Frontal cortex (tissue), 4 donors: Measurements from ENCODE around the gene NECTIN4. TPM values are rescaled to one million over a fixed set of nuclear protein-coding genes. Genes with fewer than 3 reads are reported as not detected.

Source experiments
- DNase-seq, 2 donors: peaks; one replicate each; pipeline ENCODE4 v3.0.0; 2012; ENCODE audit warnings: low spot score in 2 of 2
- FAIRE-seq: peaks from 2 replicates; lab custom pipeline; 2012; peaks lifted over from hg19 to GRCh38; lab: Jason Lieb, UNC
- total RNA-seq: library from RNA; depleted of rRNA; stranded (reverse); fragments of >200 nt; gene quantifications from one replicate; pipeline ENCODE4 v1.2.3, GENCODE V29; 2014
- donor health status: control.
- donor health status: control.
- donor health status: control.

The NECTIN4 gene
- total RNA-seq, 1 donor from 2014 or later = not detected

DNA sequence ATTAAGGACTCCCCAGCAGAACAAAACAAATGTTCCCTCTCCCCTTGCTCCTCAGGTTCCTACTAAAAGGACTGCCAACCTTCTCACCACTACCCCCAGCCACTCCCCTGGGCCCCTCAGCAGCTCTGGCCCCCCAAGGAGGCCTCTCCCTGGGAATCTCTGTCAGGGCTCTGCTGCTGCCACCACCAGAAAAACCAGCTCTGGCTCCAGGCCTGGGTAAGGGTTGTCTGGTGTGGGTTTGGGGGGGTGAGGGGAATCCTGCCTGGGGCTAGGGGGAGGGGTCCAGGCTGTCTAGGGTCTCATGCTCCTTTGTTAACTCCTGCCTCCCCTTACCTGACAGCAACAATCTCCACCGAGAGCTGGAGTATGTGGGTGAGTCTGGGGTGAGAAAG, 4.8 kb downstream of the NECTIN4 start:
- DNase-seq = no peak
- no peak for FAIRE-seq

DNA sequence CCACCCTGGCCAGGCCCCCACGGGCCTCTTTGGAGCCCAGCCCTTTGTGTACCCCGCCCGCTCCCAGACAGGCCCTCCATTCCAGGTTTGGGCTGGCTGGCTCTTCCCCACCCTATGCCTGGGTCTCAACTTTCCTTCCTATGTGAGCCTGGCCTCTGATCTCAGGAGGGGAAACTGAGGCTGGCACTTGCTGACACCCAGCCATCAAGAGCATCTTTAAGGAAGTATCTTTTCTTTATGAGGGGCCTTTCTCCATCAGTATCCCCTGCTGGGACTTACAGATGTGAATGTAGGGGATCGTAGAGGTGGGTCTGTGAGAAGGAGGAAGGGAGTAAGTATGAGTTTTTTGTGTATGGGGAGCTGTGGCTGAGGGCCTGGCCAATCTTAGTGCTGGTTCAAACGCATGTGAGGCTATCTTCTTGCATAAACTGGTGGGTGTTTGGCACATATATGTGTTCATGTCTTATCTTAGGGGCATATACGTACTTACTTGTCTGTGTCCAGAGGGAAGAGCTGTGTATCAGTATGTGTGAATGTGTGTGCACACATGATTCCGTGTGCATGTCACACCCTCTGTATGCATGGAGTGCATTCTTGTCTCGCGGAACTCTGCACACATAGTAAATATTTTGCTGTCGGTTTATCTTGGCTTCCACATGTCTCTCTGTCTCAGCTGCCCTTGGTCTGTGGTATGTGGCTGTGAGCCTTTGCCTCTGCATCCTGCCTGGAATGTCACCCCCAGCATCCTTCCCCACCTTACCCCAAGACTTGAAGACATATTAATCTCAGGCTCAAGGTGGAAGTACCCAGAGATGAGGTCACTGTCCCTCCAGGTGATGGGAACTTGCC, 5.4 kb downstream of the NECTIN4 start:
- FAIRE-seq (no peak), DNase-seq (no peak)

DNA sequence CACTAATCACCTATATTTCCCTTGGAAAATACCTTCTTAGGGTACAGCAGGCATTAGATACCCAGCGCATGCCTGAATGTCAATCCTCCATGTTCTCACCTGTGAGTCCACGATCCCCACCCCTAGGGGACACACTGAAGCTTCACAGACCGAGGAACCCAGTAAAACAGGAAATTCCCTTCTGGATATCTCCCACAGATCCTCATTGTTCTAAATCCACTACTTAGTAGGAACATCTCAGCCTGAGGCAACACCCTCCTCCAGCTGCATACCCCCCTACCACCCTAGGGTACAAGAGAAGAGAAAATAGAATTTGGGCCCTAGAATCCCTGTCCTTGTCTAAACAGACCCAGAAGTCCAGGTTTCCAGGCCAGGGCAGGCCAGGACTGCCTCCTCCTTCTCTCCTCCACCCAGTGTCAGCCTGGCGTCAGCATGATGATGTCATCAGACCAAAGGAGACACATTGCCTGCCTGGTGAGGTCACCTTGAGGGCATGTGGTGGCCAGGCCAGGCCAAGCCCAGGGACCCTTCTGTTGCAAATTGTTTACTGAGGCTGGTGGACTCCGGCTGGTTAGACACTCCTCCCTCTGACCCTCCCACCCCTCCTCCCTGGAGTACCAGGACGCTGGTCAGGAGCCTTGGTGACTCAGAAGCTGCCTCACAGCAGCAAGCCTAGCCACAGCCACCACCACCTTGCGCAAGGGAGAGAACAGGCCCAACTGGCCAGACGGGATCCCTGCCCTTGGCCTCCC, 6.2 kb downstream of the NECTIN4 start:
- FAIRE-seq (no peak), DNase-seq (no peak)

DNA sequence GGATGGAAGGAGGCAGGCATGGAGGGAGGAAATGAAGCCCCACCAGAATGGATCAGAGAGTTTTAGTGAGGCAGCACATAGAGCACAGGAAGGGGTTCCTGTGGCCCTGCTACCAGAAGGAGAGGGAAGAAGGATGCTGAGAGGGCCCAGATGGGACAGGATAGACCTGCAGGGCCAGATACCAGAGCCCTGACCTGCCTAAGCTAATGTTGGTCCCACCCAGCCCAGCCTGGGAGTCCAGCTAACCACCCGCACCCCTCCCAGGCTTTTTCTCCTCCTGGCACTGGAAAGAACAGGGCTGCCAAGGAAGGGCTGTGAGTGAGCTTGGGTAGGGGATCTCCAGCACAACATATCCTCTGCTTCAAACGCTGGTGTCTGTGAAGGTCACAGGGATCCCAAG, 6.9 kb downstream of the NECTIN4 start:
- DNase-seq (no peak), FAIRE-seq (no peak)

DNA sequence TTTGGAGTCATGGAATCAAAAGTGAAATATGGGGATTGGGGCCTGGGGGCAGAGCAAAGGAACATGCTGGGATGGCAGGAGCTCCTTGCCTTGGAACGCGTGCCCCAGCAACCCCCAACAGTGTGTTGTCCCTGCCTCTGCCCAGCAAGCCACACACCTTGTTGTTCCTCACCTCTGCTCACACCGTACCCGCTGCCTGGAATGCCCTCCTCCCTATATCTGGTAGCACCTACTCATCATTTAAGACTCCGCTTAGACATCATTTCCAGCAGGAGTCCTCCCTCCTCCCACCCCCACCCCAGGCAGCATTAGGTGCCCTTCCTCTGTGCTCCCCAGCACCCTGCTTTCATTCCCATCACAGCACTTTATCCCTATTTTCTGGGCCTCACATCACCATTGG, 7.8 kb downstream of the NECTIN4 start:
- DNase-seq = no peak
- FAIRE-seq = no peak

DNA sequence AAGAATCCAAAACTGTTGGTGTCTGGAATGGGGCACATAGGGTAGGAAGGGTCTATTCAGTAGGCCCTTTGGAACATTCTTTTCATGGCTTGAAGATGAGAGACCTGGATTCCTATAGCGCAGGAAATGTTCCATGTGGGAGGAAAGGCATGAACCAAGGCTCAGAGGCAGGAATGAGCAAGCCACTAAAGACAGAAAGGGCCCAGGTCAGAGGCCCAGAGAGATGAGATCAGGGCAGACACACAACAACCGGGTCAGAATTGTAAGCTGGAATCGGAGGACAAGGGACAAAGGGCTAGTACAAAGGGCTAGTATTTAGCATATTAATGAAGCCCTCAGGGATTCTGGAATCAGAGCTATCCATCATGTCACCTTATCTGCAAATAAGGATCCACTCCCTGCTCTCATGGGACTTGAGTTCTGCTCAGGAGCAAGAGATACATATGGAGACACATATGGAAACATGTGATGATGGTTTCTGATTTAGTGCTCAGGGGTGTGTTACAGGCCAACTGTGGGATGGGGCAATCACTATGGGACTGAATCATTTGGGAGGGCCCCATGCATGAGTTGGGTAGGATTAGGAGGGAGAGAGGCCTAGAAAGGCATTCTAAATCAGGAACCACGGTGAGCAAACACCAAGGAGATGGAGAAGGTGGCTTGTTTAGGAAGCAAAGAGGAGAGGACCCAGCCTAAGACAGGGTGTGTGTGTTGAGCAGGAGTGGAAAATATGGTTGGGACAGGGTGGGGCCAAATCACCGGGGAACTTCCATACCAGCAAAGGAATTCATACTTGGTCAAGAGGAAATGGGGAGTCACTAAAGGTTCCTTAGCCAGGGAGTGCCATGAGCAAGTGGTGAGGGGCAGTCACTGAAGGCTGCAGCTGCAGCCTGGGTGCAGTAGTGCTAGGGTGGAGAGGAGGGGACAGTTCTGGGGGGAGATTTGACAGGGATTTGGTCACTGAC, 8.6 kb downstream of the NECTIN4 start:
- no peak for FAIRE-seq
- DNase-seq = no peak

DNA sequence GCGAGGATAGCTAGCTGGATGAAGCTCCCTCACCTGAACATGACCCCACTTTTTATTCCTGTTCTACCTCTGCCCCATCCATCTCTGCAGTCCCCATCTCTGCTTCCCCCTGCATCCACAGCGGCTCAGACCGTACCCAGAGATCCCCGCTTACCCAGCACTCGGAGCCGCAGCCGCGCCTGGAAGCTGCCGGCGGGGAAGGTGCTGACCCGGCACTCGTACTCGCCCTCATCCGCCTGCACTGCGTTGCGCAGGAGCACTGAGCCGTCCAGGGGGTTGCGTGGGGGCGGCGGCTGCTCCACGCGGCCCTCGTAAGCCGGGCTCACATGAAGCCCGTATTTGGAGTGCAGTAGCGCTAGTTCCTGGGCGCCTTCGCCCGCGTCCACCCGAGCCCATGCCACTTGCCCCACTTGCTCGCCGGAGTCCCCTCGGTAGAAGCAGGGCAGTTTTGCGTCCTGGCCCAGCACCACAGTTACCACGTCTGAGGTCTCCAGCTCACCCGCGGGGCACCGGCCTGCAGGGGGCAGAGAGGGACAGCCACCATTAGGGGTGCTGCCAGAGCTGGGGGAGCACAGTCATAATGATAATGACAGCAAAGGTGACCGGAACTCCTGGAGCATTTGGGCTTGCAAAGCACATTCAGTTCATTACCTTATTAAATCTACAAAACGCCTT, 9.8 kb downstream of the NECTIN4 start:
- DNase-seq (no peak), FAIRE-seq (no peak)

DNA sequence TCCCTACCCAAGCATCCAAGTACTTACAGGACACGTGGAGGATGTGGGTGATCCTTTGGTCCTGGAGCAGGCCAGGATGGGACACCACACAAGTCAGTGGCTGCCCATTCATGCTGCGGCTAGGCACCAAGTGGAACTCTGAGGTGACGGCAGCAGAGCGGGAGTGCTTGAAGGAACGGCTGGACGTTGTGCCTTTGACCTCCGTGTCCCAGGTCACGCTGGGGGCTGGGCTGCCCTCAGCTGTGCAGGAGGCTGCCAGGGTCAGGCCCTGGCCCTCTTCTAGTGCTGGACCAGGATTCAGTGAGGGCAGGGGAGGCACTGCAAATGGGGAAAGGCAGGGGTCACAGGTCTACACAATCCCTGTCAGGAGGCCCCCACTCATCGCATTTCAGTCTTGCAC, 11.9 kb downstream of the NECTIN4 start:
- no peak for DNase-seq
- no peak for FAIRE-seq

DNA sequence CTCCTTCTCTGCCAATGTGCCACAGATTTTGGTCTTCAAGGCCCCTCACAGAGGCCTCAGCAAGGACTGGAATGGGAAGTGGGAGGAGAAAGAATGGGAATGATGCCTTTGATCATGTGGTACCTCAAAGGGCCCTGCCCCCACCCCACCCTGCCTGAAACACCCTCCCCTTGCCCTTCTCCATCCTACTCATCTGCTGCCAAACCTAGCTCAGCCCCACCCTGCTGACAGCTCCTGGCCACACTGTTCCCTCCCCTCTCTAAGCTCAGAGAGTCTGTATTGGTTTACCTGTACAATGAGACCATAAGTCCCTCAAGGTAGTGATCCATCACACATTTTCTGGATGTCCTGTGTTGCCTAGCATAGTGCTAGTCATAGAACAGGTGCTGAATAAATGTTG, 12.9 kb downstream of the NECTIN4 start:
- FAIRE-seq (no peak), DNase-seq (no peak)

DNA sequence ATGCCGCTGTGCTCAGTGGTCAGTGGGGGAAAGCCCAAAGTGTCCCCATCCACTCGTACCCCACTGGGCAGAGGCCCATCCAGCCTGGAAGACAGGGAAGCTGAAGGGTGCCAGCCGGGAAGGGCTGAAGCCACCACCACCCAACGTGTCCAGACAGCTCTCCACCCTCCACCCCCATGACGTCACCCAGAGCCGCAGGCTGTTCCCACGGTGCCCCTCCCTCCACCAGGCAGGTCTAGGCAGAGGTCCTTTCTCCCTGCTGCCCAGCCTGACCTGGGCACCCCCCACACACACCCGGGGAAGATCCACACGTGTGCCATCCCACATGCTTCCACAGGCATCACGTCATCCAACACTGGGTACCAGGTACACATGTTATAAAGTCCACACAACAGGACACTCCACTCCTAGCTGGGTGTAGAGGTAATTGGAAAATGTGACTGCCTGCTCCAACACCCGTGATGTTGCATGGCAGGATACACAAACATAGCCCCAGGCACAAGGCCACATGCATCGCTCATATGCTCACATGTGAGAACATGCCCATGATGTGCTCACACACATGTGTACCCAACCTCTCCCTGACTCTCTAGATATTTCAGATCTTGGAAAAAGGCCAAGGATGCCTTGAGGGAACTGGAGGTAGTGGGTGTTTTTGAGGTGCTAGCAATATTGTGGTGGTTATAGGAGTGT, 14.5 kb downstream of the NECTIN4 start:
- no peak for DNase-seq
- FAIRE-seq = no peak

DNA sequence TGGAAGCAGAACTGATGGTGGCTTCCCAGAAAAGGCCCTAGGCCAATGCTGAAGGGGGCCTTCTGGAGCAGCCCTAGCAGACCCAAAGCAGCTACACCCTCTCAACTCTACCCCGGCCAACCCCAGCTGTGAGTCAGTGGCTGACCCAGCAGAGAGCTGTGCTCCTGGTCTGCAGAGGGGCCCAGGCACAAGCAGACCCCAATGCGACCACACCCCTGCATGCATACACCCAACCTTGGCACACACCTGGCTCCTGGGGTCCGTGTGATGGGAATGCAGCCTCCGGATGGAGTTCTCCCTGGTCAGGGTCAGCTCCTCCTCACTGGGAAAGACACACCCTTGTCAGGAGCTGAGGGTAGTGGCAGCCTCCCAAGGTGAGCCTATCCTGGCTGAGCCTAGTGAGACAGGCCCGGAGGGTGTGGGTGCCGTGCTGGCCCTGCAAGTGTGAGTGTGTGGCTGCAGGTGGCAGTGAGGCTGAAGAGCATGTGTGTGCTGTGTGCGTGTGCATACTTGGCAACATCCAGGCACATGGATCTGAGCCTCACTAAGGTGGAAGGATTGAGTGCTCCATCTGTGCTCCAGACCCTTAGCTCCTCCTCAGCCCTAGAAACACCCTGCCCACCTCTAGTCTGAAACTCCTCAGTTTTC, 15.8 kb downstream of the NECTIN4 start:
- DNase-seq (no peak), FAIRE-seq (no peak)

DNA sequence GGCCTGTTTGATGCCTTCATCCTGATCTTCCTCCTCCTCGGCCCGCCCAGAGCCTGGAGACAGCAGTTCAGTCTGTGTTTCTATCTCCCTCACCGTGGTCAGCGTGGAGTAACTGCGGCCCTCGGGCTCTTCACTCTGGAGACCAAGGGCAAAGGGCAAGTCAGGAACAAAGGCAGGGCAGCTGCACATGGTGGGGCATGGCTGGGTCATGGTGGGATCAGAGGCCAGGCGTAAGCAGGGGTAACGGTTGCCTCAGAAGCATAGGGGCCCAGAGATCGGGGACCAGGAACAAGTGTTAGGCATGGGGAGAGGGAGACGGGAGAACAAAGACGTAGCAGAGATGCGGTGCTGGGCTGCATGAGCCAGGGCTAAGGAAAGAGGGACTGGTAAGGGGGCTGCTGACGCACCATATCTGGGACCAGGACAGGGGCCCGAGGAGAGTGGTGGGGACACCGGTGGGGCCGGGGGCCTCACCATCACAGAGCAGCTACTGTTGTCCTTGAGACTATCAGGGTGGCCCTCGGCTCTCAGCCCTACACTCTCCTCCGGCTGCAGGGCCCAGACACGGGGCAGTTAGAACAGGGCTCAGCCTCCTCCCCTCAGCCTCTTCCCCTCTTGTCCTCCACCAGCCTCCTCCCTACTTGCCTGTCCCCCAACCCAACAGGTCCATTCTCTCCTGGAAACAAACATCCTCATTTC, 16.5 kb downstream of the NECTIN4 start:
- FAIRE-seq (no peak), DNase-seq (no peak)

DNA sequence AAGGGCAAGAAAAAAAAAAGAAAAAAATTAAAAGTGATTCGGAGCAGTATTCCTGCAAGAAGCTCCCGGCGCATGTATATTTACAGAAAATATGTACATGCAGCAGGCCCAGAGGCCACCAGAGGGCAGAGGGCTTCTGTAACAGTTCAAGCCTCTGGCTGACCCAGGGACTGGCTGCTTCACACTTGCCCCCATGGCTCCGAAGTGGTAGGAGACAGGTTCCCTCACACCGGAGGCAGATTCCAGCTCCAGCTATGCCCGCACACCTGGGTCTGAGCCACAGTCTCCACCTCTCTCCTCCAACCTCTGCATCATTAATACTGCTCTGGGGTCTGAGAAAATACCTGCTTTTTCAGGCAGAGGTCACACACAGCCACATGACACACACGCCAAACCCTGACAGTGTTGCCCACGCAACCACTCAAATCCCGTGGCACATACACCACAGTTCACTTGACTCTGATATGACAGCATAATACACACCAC, 17.4 kb downstream of the NECTIN4 start:
- DNase-seq (peak in 1 of 2 donors; percentile 41), FAIRE-seq (no peak)

DNA sequence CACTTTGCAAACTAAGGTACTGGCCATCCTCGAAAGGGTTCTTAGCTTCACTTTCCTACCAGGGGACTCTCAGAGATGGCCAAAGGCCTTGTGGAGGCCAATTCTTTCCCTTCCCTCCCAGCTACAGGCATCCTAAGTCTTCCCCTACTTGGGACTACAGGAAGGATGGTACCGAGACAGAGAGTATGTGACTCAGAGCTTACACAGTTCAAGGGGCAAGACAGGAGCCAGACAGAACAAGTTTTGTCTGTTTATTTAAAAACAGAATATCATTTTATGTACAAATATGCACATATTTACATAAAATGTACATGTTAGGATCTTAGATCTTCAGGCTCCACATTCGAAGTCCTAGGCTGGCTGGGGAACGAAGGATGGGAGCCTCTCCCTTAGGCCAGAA, 18.6 kb downstream of the NECTIN4 start:
- DNase-seq (no peak), FAIRE-seq (no peak)

DNA sequence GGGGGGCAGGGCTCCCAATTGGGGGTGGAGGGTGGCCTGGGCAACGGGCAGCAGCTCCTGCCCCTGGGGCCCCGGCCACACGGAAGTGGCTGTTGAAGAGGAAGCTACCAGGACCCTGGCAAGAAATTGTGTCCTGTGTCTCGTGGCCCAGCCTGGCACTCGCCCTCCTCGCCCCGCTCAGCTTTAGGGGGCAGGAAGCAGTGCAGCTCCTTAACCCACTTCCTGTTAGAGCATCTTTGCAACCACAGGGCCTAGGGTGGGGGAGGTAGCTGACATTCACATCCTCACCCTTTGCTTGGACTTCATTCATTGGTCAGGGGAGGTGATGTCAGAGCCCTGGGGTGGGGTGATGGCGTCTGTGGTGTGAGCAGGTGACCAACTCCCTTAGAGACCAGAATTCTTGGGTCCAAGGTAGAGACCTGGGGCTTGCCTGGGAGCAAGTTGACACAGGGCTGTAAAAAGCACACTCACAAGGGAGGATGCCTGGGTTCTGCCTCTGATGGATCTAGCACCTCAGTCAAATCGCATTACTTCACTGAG, 19.6 kb downstream of the NECTIN4 start, which contains the start of gene ARHGAP30:
Gene ARHGAP30 (minus strand): TSS at position 161 of the 540 bp plus-strand sequence. CDS start 267 bp downstream, outside the sequence.
- DNase-seq (no peak), FAIRE-seq (no peak)

DNA sequence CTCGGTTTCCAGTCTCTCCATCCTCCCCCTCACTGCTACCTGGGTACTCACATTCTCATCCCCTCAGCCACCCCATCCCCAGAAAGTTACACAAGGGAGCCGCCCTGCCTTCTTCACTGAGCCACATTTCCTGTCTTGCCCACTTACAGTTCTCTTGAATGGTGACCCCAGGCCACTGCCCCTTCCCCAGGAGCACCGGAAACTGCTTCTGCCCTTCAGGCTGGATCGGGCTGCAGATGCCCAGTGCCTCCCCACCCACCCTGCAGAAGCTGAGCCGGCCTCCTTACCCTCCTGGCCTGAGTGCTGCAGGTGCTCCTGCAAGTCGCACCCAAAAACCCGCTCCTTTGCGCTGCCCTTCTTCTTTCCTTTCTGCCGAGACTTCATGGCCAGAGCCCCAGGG, 20.1 kb downstream of the NECTIN4 start:
- FAIRE-seq (no peak), DNase-seq (no peak)
